HG02759 (cell line): ENCODE measurements around the gene SRCIN1.

Experiments
- ATAC-seq: cut with Tn5 transposase; IDR thresholded peaks from one replicate; pipeline ENCODE4 v1.9.1; 2021; ENCODE audit warnings: mild to moderate bottlenecking, moderate library complexity; ENCODE audit not compliant: unreplicated experiment

SRCIN1 gene

GRCh38 chr17:38565853-38566665 lies 39.7 kb downstream of the SRCIN1 start:
- ATAC-seq, result no peak

GRCh38 chr17:38564869-38565268 lies 40.9 kb downstream of the SRCIN1 start:
- no peak for ATAC-seq

- ATAC-seq, result no peak
Measured at GRCh38 chr17:38564254-38564837, 41.4 kb downstream of the SRCIN1 start.

GRCh38 chr17:38563362-38564253 lies 42.1 kb downstream of the SRCIN1 start:
- no peak for ATAC-seq

GRCh38 chr17:38562903-38563302 lies 42.8 kb downstream of the SRCIN1 start:
- no peak for ATAC-seq

- ATAC-seq, result no peak
Measured at GRCh38 chr17:38562215-38562569, 43.6 kb downstream of the SRCIN1 start.

- no peak for ATAC-seq
Measured at GRCh38 chr17:38561416-38562214, 44.1 kb downstream of the SRCIN1 start.

GRCh38 chr17:38560503-38561318 lies 45.0 kb downstream of the SRCIN1 start:
- no peak for ATAC-seq

GRCh38 chr17:38559880-38560230 lies 45.9 kb downstream of the SRCIN1 start:
- no peak for ATAC-seq

- ATAC-seq, result peak; percentile 66
Measured at GRCh38 chr17:38559051-38559879, 46.5 kb downstream of the SRCIN1 start.

GRCh38 chr17:38558728-38559050 lies 47.1 kb downstream of the SRCIN1 start:
- ATAC-seq, result no peak

GRCh38 chr17:38557836-38558727 lies 47.7 kb downstream of the SRCIN1 start:
- ATAC-seq, result peak; percentile 83

GRCh38 chr17:38557396-38557795 lies 48.4 kb downstream of the SRCIN1 start:
- no peak for ATAC-seq

GRCh38 chr17:38556239-38556638 lies 49.5 kb downstream of the SRCIN1 start:
- no peak for ATAC-seq

GRCh38 chr17:38554430-38555350 lies 51.1 kb downstream of the SRCIN1 start:
- ATAC-seq, result no peak

GRCh38 chr17:38552343-38552742 lies 53.4 kb downstream of the SRCIN1 start:
- no peak for ATAC-seq

- ATAC-seq, result no peak
Measured at GRCh38 chr17:38551121-38551520, 54.6 kb downstream of the SRCIN1 start.
